WERI-Rb-1 (cell line): ENCODE results near the gene PCSK5.

Experiments
- DNase-seq: peaks from one replicate; pipeline ENCODE4 v3.0.0-alpha.2; 2020
- H3K27ac ChIP-seq: fragments of 250-450 bp; sonication (Bioruptor Pico); 2 replicates; pipeline ENCODE4 v1.5.1; 2020; ENCODE audit warnings: mild to moderate bottlenecking, moderate library complexity
- H3K27me3 ChIP-seq: fragments of 250-450 bp; sonication (Bioruptor Pico); 2 replicates; pipeline ENCODE4 v1.5.1; 2021; ENCODE audit warnings: mild to moderate bottlenecking, low read depth, moderate library complexity; ENCODE audit not compliant: insufficient read depth, severe bottlenecking
- H3K36me3 ChIP-seq: fragments of 250-450 bp; sonication (Bioruptor Pico); 2 replicates; pipeline ENCODE4 v1.5.1; 2020; ENCODE audit warnings: mild to moderate bottlenecking, moderate library complexity
- H3K4me3 ChIP-seq: 2 replicates; pipeline ENCODE4 v1.5.1; 2011; ENCODE audit warnings: low read depth, mild to moderate bottlenecking, control low read depth, low read length
- H3K9me3 ChIP-seq: fragments of 250-450 bp; sonication (Bioruptor Pico); 2 replicates; pipeline ENCODE4 v1.5.1; 2021; ENCODE audit warnings: mild to moderate bottlenecking, moderate library complexity; ENCODE audit not compliant: severe bottlenecking
- TF ChIP-seq, protein P1 (sequence below): IDR thresholded peaks from 2 replicates; pipeline ENCODE4 v1.5.1; 2011; ENCODE audit warnings: low read depth, mild to moderate bottlenecking, control low read depth, inconsistent platforms, low read length

The PCSK5 gene

DNA sequence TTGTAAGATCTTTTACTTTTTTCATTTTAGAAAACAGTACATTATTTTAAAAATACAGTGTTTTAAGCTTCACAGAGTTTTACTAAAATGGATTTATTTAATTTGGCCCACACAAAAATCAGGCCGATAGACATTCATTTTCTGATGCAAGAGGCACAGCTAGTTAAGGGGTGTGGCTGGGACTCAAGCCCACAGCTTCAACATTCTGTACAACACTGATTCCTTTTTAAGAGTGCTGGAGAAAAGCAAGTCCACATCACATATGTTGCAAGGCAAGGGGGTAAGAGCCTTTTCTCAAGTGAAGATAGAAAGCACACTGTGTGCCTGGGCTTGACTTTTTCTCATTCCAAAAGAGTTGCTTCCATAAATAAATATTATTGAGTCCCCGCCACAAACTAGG lies 307.9 kb downstream of the PCSK5 start:
- Histone ChIP-seq H3K4me3 (no peak overlapping the region), H3K27me3 (no peaks in the 10 kb centered on the region), H3K36me3 (no peaks in the 10 kb centered on the region), H3K9me3 (no peaks in the 10 kb centered on the region), H3K27ac (no peak overlapping the region)
- DNase-seq = no peak
- TF ChIP-seq, protein P1, sequence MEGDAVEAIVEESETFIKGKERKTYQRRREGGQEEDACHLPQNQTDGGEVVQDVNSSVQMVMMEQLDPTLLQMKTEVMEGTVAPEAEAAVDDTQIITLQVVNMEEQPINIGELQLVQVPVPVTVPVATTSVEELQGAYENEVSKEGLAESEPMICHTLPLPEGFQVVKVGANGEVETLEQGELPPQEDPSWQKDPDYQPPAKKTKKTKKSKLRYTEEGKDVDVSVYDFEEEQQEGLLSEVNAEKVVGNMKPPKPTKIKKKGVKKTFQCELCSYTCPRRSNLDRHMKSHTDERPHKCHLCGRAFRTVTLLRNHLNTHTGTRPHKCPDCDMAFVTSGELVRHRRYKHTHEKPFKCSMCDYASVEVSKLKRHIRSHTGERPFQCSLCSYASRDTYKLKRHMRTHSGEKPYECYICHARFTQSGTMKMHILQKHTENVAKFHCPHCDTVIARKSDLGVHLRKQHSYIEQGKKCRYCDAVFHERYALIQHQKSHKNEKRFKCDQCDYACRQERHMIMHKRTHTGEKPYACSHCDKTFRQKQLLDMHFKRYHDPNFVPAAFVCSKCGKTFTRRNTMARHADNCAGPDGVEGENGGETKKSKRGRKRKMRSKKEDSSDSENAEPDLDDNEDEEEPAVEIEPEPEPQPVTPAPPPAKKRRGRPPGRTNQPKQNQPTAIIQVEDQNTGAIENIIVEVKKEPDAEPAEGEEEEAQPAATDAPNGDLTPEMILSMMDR = no peak

DNA sequence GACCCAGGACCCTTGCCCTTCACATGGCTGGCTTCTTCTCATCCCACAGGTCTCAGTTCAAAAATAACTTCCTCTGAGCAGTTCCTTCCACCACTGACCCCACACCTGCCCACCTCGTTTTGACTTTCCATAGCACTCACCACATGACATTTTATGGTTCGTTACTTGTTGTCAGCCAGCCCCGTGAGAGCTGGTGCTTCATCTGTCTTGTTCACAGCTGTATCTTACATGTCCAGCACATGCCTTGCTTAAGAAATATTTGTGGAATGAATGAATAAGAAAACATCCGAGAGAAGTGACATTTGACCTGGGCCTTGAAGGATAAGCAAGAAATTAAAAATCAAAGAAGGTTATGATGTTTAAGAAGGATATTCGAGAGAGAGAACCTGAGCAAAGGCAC lies 309.8 kb downstream of the PCSK5 start:
- Histone ChIP-seq H3K4me3 (no peak overlapping the region), H3K27me3 (no peaks in the 10 kb centered on the region), H3K9me3 (no peaks in the 10 kb centered on the region), H3K36me3 (no peaks in the 10 kb centered on the region), H3K27ac (no peak overlapping the region)
- TF ChIP-seq, protein P1 = no peak
- DNase-seq = no peak

DNA sequence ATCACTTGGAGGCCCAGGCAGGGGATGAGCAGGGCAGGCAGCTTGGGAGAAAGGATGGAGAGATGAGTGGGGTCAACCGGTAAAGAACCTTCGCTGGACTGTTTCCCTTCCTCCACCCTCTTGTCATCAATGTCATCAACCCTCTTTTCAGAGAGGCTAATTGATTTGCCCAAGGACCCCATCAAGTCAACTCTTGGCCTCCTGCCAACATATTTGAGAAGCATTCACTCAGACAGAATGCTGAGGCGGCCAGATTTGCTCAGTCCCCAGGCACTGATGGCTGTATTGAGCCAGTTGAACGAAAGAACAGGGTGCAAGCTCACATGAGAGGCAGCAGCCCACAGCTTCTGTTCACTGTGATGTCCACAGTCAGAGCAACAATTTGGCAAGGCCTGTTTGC lies 310.3 kb downstream of the PCSK5 start:
- Histone ChIP-seq H3K27me3 (no peaks in the 10 kb centered on the region), H3K9me3 (no peaks in the 10 kb centered on the region), H3K27ac (no peak overlapping the region), H3K36me3 (no peaks in the 10 kb centered on the region), H3K4me3 (no peak overlapping the region)
- no peak for DNase-seq
- TF ChIP-seq, protein P1 = no peak

DNA sequence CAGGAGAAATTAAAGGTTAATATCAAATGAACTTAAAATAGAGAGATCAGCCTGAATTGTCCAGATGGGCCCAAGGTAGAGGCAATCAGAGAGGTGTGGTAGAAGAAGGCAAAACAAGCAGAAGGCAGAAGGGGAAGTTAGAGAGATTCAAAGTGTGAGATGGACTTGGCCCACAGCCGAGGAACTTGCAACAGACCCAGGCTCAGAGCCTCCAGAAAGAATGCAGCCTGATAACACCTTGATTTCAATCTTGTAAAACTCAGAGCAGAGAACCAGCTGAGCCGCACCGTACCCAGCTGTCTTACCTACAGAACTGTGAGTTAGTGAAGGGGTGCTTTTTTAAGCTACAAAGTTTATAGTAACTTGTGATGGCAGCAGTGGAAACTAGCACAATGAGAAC lies 312.9 kb downstream of the PCSK5 start:
- TF ChIP-seq, protein P1 = no peak
- H3K27me3 ChIP-seq = no peaks in the 10 kb centered on the region
- H3K36me3 ChIP-seq = no peaks in the 10 kb centered on the region
- no peaks in the 10 kb centered on the region for H3K9me3 ChIP-seq
- no peak overlapping the region for H3K4me3 ChIP-seq
- DNase-seq = no peak
- no peak overlapping the region for H3K27ac ChIP-seq

DNA sequence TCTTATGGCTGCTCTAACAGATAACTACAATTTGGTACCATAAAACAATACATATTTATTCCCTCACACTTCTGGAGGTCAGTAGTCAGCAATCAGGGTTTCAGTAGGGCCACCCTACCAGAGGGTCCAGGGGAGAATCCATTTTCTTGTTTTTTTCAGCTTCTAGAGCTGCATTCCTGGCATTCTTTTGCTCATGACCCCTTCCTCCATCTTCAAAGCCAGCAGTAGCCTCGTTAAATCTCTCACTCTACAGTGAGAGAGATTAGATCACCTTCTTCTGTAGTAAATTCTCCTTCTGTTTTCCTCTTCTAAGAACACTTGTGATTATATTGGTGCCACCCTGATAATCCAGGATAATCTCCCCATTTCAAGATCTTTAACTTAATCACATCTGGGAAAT lies 316.3 kb downstream of the PCSK5 start:
- H3K36me3 ChIP-seq = no peaks in the 10 kb centered on the region
- H3K4me3 ChIP-seq = no peak overlapping the region
- H3K27me3 ChIP-seq = no peaks in the 10 kb centered on the region
- TF ChIP-seq, protein P1 = no peak
- peak; percentile 17 for DNase-seq
- H3K27ac ChIP-seq = no peak overlapping the region
- no peaks in the 10 kb centered on the region for H3K9me3 ChIP-seq

DNA sequence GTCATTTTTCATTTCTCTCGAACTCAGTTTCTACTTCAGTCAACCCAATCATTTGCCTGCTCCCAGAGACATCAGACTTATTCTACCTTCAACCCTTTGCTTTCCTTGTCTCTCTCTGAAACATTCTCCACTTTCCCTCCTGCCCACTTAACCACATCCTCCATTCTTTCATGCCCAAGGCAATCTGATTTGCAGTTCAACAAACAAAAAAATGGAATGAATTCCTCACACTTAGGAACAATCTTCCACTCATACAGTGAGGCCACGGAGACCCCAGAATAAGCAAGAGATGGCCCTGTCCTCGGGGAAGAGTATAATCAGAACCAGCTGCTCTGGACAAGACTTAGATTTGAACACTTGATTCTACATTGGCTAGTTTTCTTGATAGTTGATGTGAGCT lies 323.3 kb downstream of the PCSK5 start:
- no peak overlapping the region for H3K4me3 ChIP-seq
- H3K9me3 ChIP-seq = no peaks in the 10 kb centered on the region
- no peak for DNase-seq
- H3K27ac ChIP-seq = no peak overlapping the region
- TF ChIP-seq, protein P1 = no peak
- H3K36me3 ChIP-seq = no peaks in the 10 kb centered on the region
- H3K27me3 ChIP-seq = no peaks in the 10 kb centered on the region
